GM21367 (cell line): ENCODE results near the gene NINL.
"Not testable (repeated sequence)": the region's sequence is repeated elsewhere in the genome, so short reads cannot be mapped to it uniquely, and the experiment has no call there.

ENCODE experiments used
- ATAC-seq: cut with Tn5 transposase; IDR thresholded peaks from one replicate; pipeline ENCODE4 v1.9.1; 2021; ENCODE audit not compliant: unreplicated experiment

Gene NINL

GRCh38 chr20:25584905-25585704, at the start of gene NINL:
Gene NINL (minus strand): TSS chr20:25585531. CDS start chr20:25526587, 58,944 bp downstream.
- ATAC-seq = peak; percentile 54

GRCh38 chr20:25632940-25633790, 47.8 kb upstream of the NINL start:
- no peak for ATAC-seq

GRCh38 chr20:25630615-25631014, 45.3 kb upstream of the NINL start:
- not testable (repeated sequence) for ATAC-seq

- no peak for ATAC-seq
Measured at GRCh38 chr20:25629816-25630499, 44.6 kb upstream of the NINL start.

- ATAC-seq = no peak
Measured at GRCh38 chr20:25626779-25627178, 41.4 kb upstream of the NINL start.

GRCh38 chr20:25624500-25624939, 39.2 kb upstream of the NINL start:
- no peak for ATAC-seq

GRCh38 chr20:25623736-25624499, 38.6 kb upstream of the NINL start, which contains the start of gene NANP:
Gene NANP (minus strand): TSS chr20:25624014. CDS start chr20:25623948, 66 bp downstream.
- peak; percentile 79 for ATAC-seq

- ATAC-seq = peak; percentile 21
Measured at GRCh38 chr20:25623225-25623735, 37.9 kb upstream of the NINL start.

- no peak for ATAC-seq
Measured at GRCh38 chr20:25622450-25623224, 37.3 kb upstream of the NINL start.

- ATAC-seq = no peak
Measured at GRCh38 chr20:25622049-25622448, 36.7 kb upstream of the NINL start.

- no peak for ATAC-seq
Measured at GRCh38 chr20:25619514-25619913, 34.2 kb upstream of the NINL start.

GRCh38 chr20:25608774-25609173, 23.4 kb upstream of the NINL start:
- ATAC-seq = no peak

- ATAC-seq = no peak
Measured at GRCh38 chr20:25606094-25606695, 20.9 kb upstream of the NINL start.

GRCh38 chr20:25605148-25605547, 19.8 kb upstream of the NINL start:
- ATAC-seq = no peak

- ATAC-seq = no peak
Measured at GRCh38 chr20:25604611-25605010, 19.3 kb upstream of the NINL start.

- ATAC-seq = not testable (repeated sequence)
Measured at GRCh38 chr20:25602914-25603309, 17.6 kb upstream of the NINL start.

GRCh38 chr20:25602191-25602913, 17.0 kb upstream of the NINL start:
- ATAC-seq = not testable (repeated sequence)

GRCh38 chr20:25601659-25602058, 16.3 kb upstream of the NINL start:
- no peak for ATAC-seq
